GM12873 (cell line): ENCODE results near the gene MACROD2.

ENCODE experiments used
- CTCF ChIP-seq: IDR thresholded peaks from 2 replicates; pipeline ENCODE4 v1.5.1; 2012; ENCODE audit warnings: low read depth, mild to moderate bottlenecking, moderate library complexity, low read length, control low read depth; ENCODE audit not compliant: insufficient read depth; ENCODE audit errors: missing control alignments

The MACROD2 gene

GRCh38 chr20:14030991-14031390, 35.7 kb downstream of the MACROD2 start:
- no peak for TF ChIP-seq CTCF

GRCh38 chr20:14033310-14033709, 38.0 kb downstream of the MACROD2 start:
- TF ChIP-seq CTCF: no peak

GRCh38 chr20:14036567-14036966, 41.3 kb downstream of the MACROD2 start:
- TF ChIP-seq CTCF: no peak

- no peak for TF ChIP-seq CTCF
Measured at GRCh38 chr20:14046534-14046933, 51.2 kb downstream of the MACROD2 start.

GRCh38 chr20:14049111-14049510, 53.8 kb downstream of the MACROD2 start:
- TF ChIP-seq CTCF: no peak

- TF ChIP-seq CTCF: no peak
Measured at GRCh38 chr20:14051454-14051853, 56.1 kb downstream of the MACROD2 start.

GRCh38 chr20:14055127-14055742, 59.9 kb downstream of the MACROD2 start:
- peak; percentile 55 for TF ChIP-seq CTCF
